Stomach (tissue), 9 donors: ENCODE measurements around the gene RNF34. TPM values are rescaled to one million over a fixed set of nuclear protein-coding genes. Genes with fewer than 3 reads are reported as not detected.

Experiments
- DNase-seq, 2 donors: peaks; one replicate each; pipeline versions ENCODE4 v3.0.0 to v3.0.0-alpha.2; 2013 to 2019
- H3K27ac ChIP-seq, 5 donors: fragments of 200-600 bp in 4 of 5; sonication (generic) in 4 of 5; one replicate each; pipeline ENCODE4 v1.5.1; 2013 to 2019; ENCODE audit warnings: mild to moderate bottlenecking in 1 of 5, moderate library complexity in 1 of 5
- H3K27me3 ChIP-seq, 3 donors: fragments of 200-600 bp; sonication (generic); one replicate each; pipeline ENCODE4 v1.5.1; 2017 to 2019; ENCODE audit warnings: mixed run types in 1 of 3
- H3K36me3 ChIP-seq, 4 donors: fragments of 200-600 bp; sonication (generic); 1 replicate in 3 of 4; 2 replicates in 1 of 4; pipeline ENCODE4 v1.5.1; 2016 to 2019
- H3K4me1 ChIP-seq, 4 donors: fragments of 200-600 bp; sonication (generic); one replicate each; pipeline ENCODE4 v1.5.1; 2016 to 2019
- H3K4me3 ChIP-seq, 4 donors: fragments of 200-600 bp; sonication (generic) in 3 of 4; one replicate each; pipeline ENCODE4 v1.5.1; 2016 to 2019; ENCODE audit warnings: mild to moderate bottlenecking in 1 of 4
- H3K9me3 ChIP-seq, 4 donors: fragments of 200-600 bp; sonication (generic); one replicate each; pipeline ENCODE4 v1.5.1; 2016 to 2019
- CTCF ChIP-seq, 7 experiments: fragments of 450-650 bp in 4 of 7; fragments of 200-600 bp in 3 of 7; sonication (generic) in 3 of 7; IDR thresholded peaks; one replicate each; pipeline ENCODE4 v1.5.1; 2016 to 2019; ENCODE audit warnings: antibody characterized with exemption in 7 of 7, control low read depth in 2 of 7, mild to moderate bottlenecking in 1 of 7
- EP300 ChIP-seq: sonication (generic); formaldehyde crosslinking; IDR thresholded peaks from one replicate; pipeline ENCODE4 v1.6.1; 2017; ENCODE audit warnings: antibody characterized with exemption
- POLR2A ChIP-seq, 4 donors: fragments of 450-650 bp; IDR thresholded peaks; one replicate each; pipeline ENCODE4 v1.6.1; 2016; ENCODE audit warnings: antibody characterized with exemption in 4 of 4, control low read depth in 2 of 4, mild to moderate bottlenecking in 1 of 4, moderate library complexity in 1 of 4
- POLR2AphosphoS5 ChIP-seq, 3 donors: sonication (generic); formaldehyde crosslinking; IDR thresholded peaks; one replicate each; pipeline ENCODE4 v1.6.1; 2016; ENCODE audit warnings: antibody characterized with exemption in 3 of 3
- WGBS, 5 donors: extraction: QIAGEN DNeasy Blood & Tissue Kit in 3 of 5; methylation state at CpG; one replicate each; pipeline versions ENCODE4 v1.1.5 to v1.1.7; 2013 to 2018; 5-methylcytosine and 5-hydroxymethylcytosine counted together
- intact Hi-C: fragments of 100-400 bp; cut with DNase I; formaldehyde crosslinking; loops from one replicate; pipeline ENCODE4 v1.15.1; 2023; ENCODE audit warnings: low total_unique reads
- polyA plus RNA-seq, 3 donors: library from polyadenylated mRNA; stranded (reverse); fragments of 200-250 nt; gene quantifications; one replicate each; pipeline ENCODE4 v1.2.3, GENCODE V29; 2013
- total RNA-seq, 5 donors: library from RNA; depleted of rRNA; stranded (reverse); fragments of >200 nt; gene quantifications; one replicate each; pipeline versions ENCODE4 v1.1.0 to v1.2.3, GENCODE V29; 2014 to 2016
- donor health status: healthy with polysubstance abuse.
- donor health status: Bipolar disorder and iron deficiency.
- donor health status: healthy.

RNF34 gene
- total and polyA plus RNA-seq, 8 donors, result 9.8 to 258 (median 34.7) TPM

- Histone ChIP-seq H3K27me3 (no peaks in the 10 kb centered on the region), H3K9me3 (no peaks in the 10 kb centered on the region)
These were observed 44.3 kb downstream of the RNF34 start for GRCh38 chr12:121443911-121444841.

GRCh38 chr12:121444842-121445202 lies 44.9 kb downstream of the RNF34 start:
- TF ChIP-seq POLR2A (IDR thresholded peaks at IDR 0.05), result no peak
- TF ChIP-seq EP300, result no peak
- Histone ChIP-seq H3K4me3 (no peak overlapping the region), H3K36me3 (peaks cover 24 to 67% (median 47%) of the 10 kb centered on the region in 4 donors), H3K27me3 (no peaks in the 10 kb centered on the region), H3K9me3 (no peaks in the 10 kb centered on the region), H3K27ac (no peak overlapping the region), H3K4me1 (peaks cover 0 to 29% (median 15%) of the 10 kb centered on the region in 4 donors)
- DNase-seq, result no peak
- WGBS, 5 donors, result 77 to 100% (median 88%) methylated on average over 1 to 4 of the region's 4 CpGs
- intact Hi-C loops, result no loop called here

More at GRCh38 chr12:121443911-121444841, 44.3 kb downstream of the RNF34 start:
- Histone ChIP-seq H3K4me1 (peaks cover 0 to 29% (median 15%) of the 10 kb centered on the region in 4 donors), H3K4me3 (no peak overlapping the region), H3K36me3 (peaks cover 30 to 71% (median 54%) of the 10 kb centered on the region in 4 donors), H3K27ac (peak overlapping the region in 2 of 5 donors; percentile 11 to 34)
- DNase-seq, result no peak
- intact Hi-C loops, result no loop called here
- no peak for TF ChIP-seq POLR2A (IDR thresholded peaks at IDR 0.05)
- no peak for TF ChIP-seq POLR2AphosphoS5 (IDR thresholded peaks at IDR 0.05)
- TF ChIP-seq CTCF (IDR thresholded peaks at IDR 0.05), result no peak
- no peak for TF ChIP-seq EP300
- 71 to 87% (median 78%) methylated on average over 42 to 45 of the region's 45 CpGs for WGBS, 5 donors

- no peak overlapping the region for H3K4me3 ChIP-seq
- intact Hi-C loops, result loop anchor here (2.0 kb wide), 1 partner anchor 116 kb away; no protein-coding TSS in a partner anchor
- H3K27me3 ChIP-seq, result no peaks in the 10 kb centered on the region
- H3K4me1 ChIP-seq, result peaks cover 0 to 31% (median 19%) of the 10 kb centered on the region in 4 donors
- H3K9me3 ChIP-seq, result no peaks in the 10 kb centered on the region
- H3K27ac ChIP-seq, result no peak overlapping the region
- TF ChIP-seq EP300 (no peak), POLR2A (IDR thresholded peaks at IDR 0.05) (no peak), POLR2AphosphoS5 (IDR thresholded peaks at IDR 0.05) (no peak), CTCF (IDR thresholded peaks at IDR 0.05) (no peak)
- 74 to 89% (median 83%) methylated on average over 3 of the region's 3 CpGs for WGBS, 5 donors
- no peak for DNase-seq
- peaks cover 6 to 59% (median 35%) of the 10 kb centered on the region in 4 donors for H3K36me3 ChIP-seq
These were observed 46.8 kb downstream of the RNF34 start for GRCh38 chr12:121446750-121447149.

DNA sequence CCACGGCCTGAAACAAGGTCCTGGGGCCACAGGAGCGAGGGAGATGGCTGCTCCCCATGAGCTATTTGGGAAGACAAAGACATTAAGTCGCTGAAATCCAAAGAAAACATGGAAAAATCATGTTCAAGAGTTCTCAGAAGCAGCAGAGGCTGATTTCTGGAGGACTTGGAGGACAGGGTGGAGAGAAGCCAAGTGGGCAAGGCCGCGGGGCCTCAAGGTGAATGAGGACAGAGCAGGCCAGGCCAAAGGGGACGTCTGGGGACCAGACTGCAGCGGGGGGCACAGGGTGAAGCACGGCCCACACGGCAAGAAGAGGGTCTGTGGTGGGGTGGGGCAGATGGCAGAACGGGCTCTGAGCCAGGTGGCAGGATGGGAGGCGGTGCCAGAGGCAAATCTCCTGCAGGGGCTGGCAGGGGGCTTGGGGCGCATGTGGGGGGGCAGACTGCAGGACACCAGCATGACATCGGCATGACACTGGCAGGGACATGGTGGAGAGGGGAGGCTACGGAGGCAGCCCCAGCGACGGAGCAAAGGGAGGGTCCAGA lies 48.9 kb downstream of the RNF34 start:
- H3K36me3 ChIP-seq, result peaks cover 0 to 56% (median 34%) of the 10 kb centered on the region in 4 donors
- WGBS, 5 donors, result 82 to 91% (median 89%) methylated on average over 16 of the region's 16 CpGs
- TF ChIP-seq EP300 (no peak), CTCF (IDR thresholded peaks at IDR 0.05) (no peak), POLR2A (IDR thresholded peaks at IDR 0.05) (no peak), POLR2AphosphoS5 (IDR thresholded peaks at IDR 0.05) (no peak)
- no peaks in the 10 kb centered on the region for H3K9me3 ChIP-seq
- intact Hi-C loops, result no loop called here
- H3K27me3 ChIP-seq, result no peaks in the 10 kb centered on the region
- H3K4me3 ChIP-seq, result no peak overlapping the region
- no peak overlapping the region for H3K27ac ChIP-seq
- H3K4me1 ChIP-seq, result peaks cover 0 to 36% (median 22%) of the 10 kb centered on the region in 4 donors
- DNase-seq, result no peak
